Stimulated activated CD8-positive, alpha-beta memory T cell treated with anti-CD3 and anti-CD28 coated beads, Interleukin-15, amount 100 ng/mL, for 24 hours (primary cell): Measurements from ENCODE around the gene PEX14.
"Not testable (repeated sequence)": the region's sequence is repeated elsewhere in the genome, so short reads cannot be mapped to it uniquely, and the experiment has no call there.

ENCODE experiments used
- DNase-seq: peaks from one replicate; pipeline ENCODE4 v3.0.0-alpha.2; 2020; ENCODE audit warnings: low read depth

The PEX14 gene, protein sequence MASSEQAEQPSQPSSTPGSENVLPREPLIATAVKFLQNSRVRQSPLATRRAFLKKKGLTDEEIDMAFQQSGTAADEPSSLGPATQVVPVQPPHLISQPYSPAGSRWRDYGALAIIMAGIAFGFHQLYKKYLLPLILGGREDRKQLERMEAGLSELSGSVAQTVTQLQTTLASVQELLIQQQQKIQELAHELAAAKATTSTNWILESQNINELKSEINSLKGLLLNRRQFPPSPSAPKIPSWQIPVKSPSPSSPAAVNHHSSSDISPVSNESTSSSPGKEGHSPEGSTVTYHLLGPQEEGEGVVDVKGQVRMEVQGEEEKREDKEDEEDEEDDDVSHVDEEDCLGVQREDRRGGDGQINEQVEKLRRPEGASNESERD

DNA sequence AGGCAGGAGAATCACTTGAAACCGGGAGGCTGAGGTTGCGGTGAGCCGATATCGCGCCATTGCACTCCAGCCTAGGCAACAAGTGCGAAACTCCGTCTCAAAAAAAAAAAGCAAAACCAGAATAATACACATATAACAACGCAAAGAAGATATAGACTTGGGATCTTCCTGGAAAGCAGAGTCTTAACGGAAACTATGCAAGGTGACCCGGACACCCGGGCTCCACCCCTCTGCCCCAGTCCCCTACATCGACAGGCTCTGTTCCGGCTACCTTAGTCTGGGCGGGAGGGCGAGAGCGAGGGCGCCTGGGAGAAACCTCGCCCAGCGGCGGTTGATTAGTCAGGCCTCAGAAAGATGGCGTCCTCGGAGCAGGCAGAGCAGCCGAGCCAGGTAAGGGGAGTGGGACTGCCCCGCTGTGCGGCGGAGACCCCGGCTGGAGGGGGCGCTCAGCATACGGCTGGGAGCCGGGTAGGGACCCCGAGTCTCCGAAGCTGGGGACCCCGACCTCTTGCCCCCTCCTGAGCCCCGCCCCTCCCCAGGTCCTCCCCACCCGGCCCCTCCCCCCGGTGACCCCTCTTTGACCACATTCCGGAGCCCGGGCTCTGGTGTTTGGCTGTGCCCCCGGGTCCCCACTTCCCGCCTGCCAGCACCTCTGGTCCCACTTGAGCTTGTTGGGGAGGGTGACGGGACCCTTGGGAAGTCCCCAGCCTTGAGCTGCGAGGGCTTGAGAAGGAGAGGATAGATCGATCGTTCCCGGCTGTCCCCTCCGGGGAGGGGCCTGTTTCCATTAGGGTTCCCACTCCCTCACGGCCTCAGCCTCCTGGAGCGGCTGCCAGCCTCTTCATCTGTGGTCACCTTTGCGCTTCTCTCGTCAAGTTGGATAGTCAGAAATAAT lies at the start of gene PEX14:
Gene PEX14 (plus strand): TSS at position 338 of the 895 bp plus-strand sequence. CDS start 17 bp downstream, at position 355.
- peak; percentile 56 for DNase-seq

DNA sequence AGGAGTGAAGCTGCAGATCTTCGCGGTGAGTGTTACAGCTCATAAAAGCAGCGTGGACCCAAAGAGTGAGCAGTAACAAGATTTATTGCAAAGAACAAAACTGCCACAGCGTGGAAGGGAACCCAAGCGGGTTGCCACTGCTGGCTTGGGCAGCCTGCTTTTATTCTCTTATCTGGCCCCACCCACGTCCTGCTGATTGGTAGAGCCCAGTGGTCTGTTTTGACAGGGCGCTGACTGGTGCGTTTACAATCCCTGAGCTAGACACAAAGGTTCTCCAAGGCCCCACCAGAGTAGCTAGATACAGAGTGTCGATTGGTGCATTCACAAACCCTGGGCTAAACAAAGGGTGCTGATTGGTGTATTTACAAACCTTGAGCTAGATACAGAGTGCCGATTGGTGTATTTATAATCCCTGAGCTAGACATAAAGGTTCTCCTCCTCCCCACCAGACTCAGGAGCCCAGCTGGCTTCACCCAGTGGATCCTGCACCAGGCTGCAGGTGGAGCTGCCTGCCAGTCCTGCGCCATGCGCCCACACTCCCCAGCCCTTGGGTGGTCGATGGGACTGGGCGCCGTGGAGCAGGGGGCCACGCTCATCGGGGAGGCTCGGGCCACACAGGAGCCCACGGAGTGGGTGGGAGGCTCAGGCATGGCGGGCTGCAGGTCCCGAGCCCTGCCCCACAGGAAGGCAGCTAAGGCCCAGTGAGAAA lies 48.8 kb upstream of the PEX14 start:
- not testable (repeated sequence) for DNase-seq

DNA sequence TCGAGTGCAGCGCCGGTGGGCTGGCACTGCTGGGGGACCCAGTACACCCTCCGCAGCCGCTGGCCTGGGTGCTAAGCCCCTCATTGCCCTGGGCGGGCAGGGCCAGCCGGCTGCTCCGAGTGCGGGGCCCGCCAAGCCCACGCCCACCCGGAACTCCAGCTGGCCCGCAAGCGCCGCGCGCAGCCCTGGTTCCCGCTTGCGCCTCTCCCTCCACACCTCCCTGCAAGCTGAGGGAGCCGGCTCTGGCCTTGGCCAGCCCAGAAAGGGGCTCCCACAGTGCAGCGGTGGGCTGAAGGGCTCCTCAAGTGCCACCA lies 48.3 kb upstream of the PEX14 start:
- DNase-seq, result not testable (repeated sequence)

DNA sequence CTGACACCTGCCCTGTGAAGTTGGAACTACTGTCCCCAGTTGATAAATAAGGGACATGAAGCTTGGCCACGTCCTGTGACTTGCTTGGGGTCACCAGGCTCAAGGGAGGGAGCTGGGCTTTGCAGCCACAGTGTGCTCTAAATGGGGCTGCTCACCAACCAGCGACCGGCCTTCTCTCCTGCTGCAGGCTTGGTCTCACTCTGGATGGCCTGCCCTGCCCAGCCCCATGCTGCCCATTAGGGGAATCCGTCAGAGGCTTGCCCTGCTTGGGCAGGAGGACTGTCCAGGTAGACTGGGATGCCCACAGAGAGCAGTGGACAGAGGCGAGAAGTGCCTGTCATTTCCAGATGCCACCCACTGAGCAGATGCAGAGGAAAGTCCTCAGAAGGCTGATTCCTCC lies 45.8 kb upstream of the PEX14 start:
- no peak for DNase-seq

DNA sequence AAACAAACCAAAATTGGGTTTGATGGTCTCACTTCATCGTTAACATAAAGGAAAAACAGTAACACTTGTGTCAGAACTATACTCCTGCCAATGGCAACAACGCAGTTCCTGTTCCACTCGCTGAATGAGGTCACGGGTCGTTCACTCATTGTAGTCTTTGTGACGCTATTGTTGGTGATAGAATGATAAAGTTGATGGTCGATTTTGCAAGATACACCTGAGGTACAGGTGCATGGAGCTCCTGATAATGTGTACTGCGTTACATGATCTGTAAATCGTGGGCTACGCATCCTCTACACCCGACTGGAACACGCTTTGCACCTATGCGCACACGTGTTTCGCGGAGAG lies 44.9 kb upstream of the PEX14 start:
- DNase-seq, result no peak

DNA sequence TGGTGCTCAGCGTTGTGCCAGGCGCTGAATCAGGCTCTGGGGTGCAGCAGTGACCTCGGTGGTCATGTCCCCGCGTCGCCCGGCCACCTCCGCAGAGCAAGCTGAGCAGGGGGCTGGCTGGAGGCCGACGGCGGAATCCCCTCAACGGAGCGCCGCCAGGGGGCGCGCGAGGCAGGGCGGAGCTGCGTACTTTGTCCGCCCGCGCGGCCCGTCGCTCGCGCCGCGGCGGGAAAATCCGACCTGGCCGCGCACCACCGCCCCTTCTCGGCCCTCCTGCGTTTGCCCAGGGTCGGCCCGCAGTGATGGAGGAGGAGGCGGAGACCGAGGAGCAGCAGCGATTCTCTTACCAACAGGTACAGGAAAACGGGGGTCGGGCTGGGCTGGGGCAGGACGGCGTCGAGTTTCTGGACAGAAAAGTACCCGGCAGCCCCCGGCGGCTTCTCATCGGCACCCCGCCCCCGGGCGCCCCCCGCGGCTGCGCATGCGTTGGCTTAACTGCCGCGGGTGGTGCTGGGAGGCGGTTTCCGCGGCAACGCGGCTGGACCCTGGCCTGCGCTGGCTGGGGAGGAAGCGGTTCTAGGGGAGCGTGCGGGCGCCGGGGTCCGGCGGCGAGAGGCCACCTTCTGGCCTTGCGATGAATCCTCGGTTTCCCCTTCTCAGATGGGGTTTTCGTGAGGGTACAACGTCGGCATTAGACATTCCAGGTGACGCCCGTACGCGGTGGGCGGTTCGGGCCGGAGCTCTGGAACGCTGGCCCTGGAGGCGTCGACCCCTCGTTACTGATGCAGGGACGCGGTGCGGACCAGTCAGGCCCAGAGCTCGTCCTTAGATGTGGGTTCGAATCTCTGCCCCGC lies 44.3 kb upstream of the PEX14 start, which contains the start of gene CENPS:
Gene CENPS (plus strand): TSS at position 218 of the 854 bp plus-strand sequence. CDS start 85 bp downstream, at position 303.
- peak; percentile 96 for DNase-seq

DNA sequence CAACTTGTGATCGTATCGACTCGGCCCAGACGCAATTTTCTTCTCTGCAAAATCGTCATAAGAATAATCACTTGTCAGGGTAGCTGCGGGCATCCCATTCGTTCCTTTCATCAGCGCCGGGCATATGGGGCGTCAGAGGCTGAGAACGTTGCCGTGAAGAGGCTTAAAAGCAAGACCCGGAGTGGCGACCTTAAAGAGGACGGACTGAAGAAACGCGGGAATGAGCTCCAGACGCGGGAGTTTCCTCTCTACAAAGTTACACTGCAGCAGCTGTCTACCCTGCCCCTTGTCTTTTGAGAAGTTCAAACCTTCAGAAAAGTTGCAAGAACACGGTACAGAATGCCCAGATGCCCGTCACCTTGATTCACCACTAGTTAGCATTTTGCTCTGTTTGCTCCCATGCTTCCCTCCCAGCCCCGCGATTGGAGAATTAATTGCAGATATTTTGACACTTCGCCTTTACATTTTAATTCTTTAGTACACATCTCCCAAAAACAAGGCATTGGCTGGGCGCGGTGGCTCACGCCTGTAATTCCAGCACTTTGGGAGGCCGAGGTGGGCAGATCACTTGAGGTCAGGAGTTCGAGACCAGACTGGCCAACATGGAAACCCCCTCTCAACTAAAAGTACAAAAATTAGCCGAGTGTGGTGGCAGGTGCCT lies 43.5 kb upstream of the PEX14 start:
- DNase-seq, result no peak

DNA sequence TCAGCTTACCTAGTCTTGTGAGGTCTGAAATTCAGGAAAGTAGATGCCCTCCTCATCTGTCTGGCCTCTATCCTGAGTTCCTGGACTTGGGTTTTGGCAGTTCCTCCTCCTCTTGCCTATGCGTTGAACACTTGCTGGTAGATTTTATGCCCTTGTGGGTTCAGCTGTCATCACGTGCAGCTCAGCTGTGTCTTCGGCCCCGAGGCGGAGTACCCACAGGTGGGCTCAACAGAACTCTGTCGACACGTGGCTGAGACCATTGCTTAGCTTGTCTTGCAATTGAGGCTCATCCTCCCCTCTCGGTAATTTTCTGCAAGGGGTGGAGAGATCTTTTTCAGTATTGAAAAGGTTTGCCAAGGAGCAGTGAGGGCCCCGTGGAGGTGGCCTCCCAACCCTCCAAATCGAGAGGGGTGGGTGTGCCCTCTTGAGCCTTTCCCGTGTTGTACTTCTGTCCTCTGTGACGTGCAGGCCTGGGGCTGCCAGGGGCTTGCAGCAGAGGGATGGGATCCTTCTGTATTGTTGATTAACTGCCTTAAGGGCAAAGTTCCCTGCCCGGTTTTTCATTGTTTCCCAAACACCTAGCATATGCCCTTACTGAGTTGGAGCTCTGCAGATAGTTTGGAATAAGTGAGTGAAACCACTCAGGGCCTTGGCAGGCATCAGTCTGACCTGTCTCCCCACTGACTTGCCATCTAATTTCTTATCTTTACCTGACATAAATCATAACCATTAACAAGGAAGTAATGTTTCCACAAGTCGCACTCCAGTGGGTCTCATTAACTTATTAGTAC lies 41.6 kb upstream of the PEX14 start:
- DNase-seq, result no peak

DNA sequence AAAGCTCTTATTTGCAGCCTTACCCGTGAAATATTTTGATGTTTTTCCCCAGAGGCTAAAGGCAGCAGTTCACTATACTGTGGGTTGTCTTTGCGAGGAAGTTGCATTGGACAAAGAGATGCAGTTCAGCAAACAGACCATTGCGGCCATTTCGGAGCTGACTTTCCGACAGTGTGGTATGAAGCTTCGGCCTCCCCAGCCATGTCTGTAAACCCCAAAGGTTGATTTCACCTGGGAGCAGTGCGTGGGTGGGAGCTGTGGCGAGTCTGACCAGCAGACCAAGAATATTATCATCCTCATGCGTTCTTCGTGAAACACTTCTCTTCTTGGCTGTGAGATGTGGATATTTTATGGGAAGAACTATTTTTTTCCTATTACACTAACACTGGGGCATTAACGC lies 41.0 kb upstream of the PEX14 start:
- DNase-seq, result no peak

DNA sequence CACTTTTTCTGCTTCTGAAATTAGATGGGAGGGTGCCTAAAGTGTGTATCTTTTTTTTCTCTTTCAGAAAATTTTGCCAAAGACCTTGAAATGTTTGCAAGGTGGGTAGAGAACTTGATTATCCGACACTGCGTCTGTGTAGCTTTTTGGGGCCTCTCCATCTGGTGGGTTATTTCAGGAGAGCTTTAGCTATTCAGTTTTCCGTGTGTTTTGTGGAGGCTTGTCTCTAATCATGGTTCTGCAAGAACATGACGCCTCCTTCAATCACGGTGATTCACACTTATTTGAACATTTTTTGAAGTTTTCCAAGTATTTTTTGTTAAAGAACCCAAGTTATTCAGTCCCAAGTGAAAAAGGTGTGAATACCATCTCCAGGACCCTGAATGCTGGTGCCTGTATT lies 40.2 kb upstream of the PEX14 start:
- no peak for DNase-seq

DNA sequence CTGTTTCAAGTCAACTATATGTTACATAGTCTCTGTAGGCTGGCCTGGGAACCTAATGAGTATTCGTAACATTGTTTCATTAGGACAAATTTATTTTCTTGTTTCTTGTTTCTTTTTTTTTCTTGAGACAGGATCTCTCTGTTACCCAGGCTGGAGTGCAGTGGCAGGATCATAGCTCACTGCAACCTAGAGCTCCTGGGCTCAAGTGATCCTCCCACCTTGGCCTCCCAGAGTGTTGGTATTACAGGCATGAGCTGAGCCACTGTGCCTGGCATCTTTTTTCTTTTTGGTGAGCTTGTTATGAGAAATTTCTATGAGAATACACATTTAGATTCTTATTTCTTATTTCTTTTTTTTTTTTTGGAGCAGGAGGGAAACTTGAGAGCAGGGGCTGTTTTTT lies 37.7 kb upstream of the PEX14 start:
- DNase-seq, result no peak

DNA sequence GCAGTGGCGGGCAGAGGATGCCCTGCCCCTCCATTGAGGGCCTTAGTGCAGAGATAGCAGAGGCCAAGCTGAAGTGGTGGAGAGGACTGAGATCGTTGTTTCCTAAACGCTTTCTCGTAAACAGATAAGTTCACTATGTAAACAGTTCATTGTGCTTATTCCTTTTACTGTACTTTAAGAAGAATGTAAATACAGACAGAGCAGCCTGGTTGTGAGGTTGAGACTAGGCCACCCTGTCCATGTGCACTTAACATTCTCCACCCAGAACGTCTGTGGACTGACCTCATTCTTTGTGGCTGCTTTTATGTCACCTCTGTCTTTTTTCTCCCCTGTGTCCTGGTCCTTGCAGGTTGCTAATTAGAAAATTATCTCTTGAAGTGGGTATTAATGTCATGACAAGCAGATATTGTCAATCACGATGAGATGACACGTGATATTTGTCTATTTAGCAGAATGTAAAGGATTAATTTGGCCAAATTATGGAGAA lies 36.0 kb upstream of the PEX14 start:
- DNase-seq, result no peak

DNA sequence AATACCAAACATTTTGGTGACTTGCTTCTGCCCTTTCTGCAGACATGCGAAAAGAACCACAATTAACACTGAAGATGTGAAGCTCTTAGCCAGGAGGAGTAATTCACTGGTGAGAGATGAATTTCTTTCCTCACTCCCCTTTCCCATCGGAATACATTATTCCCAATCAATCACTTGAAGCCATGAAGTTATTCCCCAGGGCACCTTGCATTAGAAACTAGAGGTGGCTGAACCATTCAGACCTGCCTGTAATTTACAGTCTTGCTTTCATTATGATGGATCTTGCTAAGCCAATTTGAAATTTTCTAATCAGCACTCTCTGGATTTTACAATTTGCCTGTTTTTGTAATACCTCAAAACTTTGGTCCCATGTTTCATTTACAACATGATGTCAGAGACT lies 34.4 kb upstream of the PEX14 start:
- no peak for DNase-seq

DNA sequence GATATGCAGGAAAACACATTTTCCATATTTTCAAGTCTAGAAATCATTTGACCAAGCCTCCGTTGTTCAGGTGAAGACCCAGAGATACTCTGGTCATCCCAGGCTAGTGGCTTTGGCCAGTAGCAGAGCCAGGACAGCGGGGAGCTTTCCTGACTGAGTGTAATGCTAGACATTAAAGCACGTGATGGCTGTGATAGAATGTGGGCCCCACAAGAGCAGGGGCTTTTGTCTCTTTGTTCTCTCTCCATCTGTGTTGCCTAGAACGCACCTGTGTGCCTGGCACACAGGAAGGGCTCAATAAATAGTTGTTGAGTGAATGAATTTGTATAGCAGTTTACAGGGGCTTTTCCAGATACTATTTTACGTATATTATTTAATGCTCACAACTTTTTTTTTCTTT lies 34.0 kb upstream of the PEX14 start:
- DNase-seq, result no peak

DNA sequence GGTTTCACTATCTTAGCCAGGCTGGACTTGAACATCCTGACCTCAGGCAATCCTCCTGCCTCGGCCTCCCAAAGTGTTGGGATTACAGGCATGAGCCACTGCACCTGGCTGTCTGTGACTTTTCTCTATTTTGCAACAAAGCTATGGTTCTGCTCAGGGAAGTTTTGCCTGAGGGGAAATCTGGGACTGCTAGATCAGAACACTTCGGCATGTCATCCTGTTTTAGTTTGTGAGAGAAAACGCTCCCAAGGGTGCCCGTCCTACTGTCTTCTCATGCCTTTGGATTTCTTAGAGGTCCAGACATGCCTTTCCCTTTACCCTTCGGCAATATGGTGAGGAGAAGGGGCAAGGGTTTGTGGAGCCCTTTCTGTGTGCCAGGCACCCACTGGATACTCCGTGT lies 30.5 kb upstream of the PEX14 start:
- no peak for DNase-seq

DNA sequence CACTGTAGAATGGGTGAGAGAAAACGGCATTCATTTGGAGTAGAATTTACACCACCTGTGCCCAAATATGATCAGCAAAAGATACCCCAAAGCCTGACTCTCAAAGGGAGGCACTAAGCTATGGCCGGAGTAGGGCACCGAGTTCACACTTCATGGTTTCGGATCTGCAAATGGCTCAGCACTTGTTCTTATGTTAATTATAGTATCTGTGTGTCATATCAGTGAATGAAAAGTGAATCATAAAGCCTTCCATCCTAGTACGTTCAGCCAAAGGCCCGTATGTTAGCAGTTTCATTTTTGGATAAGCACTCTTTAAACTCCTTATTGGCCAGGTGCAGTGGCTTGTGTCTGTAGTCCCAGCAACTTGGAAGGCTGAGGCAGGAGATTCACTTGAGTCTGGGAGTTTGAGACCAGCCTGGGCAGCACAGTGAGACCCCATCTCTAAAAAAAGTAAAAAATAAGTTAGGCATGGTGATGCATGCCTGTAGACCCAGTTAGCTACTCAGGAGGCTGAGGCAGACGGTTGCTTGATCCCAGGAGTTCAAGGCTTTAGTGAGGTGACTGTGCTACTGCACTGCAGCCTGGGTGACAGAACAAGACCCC lies 29.9 kb upstream of the PEX14 start:
- DNase-seq, result no peak

DNA sequence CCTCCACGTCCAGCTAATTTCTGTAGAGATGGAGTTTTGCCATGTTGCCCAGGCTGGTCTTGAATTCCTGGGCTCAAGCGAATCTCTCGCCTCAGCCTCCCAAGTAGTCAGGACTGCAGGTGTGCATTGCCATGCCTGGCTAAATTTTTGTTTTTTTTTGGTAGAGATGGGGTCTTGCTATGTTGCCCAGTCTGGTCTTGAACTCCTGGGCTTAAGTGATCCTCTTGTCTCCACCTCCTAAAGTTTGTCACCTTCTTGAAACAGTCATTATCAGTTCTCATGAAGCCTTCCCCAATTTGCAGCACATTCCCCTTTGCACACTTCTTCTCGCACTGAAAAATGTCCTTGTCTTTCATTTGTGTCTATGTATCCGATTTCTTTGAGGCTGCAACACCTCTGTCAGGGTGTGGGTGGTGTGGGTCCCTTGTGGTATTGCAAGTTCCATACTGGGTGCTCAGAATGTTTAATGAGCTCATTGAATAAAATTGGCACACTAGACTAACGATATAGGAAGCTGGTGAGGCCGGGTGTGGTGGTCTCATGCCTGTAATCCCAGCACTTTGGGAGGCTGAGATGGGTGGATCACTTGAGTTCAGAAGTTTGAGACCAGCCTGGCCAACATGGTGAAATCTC lies 27.8 kb upstream of the PEX14 start:
- no peak for DNase-seq

DNA sequence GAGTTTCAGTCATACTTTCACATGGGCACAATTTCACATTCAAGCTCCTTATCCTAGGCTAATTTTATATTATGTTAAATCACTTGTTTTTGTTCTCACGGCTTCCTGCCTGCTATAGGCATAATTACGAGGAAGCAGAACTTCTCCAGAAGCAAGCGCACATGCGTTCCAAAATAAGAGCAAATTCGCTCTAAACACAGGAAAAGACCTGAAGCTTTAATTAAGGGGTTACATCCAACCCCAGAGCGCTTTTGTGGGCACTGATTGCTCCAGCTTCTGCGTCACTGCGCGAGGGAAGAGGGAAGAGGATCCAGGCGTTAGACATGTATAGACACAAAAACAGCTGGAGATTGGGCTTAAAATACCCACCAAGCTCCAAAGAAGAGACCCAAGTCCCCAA lies 25.0 kb upstream of the PEX14 start, which contains the start of gene CORT:
Gene CORT (plus strand): TSS at position 281 of the 400 bp plus-strand sequence. CDS start 193 bp downstream, outside the sequence.
- DNase-seq, result no peak

DNA sequence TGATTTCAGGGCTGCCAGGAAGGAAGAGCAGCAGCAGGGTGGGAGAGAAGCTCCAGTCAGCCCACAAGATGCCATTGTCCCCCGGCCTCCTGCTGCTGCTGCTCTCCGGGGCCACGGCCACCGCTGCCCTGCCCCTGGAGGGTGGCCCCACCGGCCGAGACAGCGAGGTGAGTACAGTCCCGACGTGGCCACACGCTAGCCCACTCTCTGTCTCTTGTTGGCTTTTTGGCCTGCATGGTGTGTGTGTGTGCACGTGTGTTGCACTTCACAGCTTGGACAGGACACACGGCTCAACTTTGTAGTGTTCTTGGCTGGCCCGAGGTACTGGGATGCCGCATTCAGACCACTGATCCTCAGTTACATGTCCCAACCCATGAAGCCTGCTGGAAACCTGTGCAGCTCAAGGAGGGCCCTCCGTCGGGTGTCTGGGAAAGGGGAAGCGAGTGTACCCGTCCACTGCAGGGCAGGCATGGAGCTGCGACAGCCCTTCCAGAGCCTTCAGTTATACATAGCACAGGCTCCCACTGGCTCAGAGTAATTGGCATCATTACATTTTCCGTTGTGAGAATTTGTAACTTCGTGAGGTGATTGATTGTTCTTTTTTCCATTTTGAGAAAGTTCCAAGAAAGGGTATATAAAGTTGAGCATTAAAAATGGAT lies 24.5 kb upstream of the PEX14 start:
- DNase-seq, result no peak
